Measurements from ENCODE around the gene DGLUCY. TPM values are rescaled to one million over a fixed set of nuclear protein-coding genes. Genes with fewer than 3 reads are reported as not detected.

Gene DGLUCY
- total and polyA plus RNA-seq, 4 donors: 42.5 to 72.4 (median 51.1) TPM

DNA sequence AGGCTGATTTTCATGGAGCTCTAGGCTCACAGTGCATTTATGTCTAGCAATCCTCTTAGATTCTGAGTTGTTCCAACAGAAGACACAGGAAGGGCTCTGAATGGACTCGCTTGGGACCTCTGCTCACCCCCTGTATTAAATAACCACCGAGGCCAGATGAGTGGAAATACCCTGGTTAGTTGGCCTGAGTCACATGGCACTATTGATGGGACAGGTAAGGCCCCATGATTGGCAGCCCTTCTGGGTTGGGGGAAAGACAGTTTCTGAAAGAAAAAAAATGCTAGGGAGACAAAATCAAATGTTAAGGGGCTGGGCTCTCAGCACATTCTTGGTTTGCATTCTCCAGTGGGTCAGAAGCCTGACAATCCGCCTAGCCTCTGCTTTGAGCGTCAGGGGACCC lies 14.8 kb downstream of the DGLUCY start:
- Histone ChIP-seq H3K36me3 (ENCODE audit: control insufficient read depth, insufficient read depth, low read length) (peaks cover 12% of the 10 kb centered on the region), H3K27ac (ENCODE audit: low read depth, low read length) (no peak overlapping the region), H3K9me3 (ENCODE audit: control insufficient read depth, insufficient read depth, low read length) (no peaks in the 10 kb centered on the region), H3K4me3 (ENCODE audit: low read depth, low read length) (no peak overlapping the region), H3K27me3 (ENCODE audit: control insufficient read depth, insufficient read depth, low read length) (no peaks in the 10 kb centered on the region), H3K4me1 (ENCODE audit: control insufficient read depth, insufficient read depth, low read length) (peaks cover 2% of the 10 kb centered on the region)
- WGBS (ENCODE audit: insufficient coverage): 80% methylated on average over 1 of the region's 4 CpGs
- DNase-seq (ENCODE audit: low read depth in 4 of 6, low spot score in 6 of 6): no peak

DNA sequence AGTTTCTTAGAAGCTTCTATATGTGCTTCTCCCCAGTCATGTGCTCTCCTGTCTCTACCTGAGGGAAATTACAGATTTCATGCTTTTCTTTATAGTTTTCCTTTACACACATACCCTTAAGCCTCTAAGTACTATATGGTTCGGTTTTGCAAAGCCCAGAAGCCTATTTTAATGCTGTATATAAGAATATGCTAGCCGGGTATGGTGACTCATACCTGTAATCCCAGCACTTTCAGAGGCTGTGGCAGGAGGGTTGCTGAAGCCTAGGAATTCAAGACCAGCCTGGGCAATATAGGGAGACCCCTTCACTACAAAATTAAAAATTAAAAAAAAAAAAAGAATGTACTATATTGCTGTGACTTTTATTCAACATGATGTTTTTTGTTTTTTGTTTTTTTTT lies 15.4 kb downstream of the DGLUCY start:
- no CpG with 5 or more reads among the region's 2 CpGs for WGBS (ENCODE audit: insufficient coverage)
- Histone ChIP-seq H3K9me3 (ENCODE audit: control insufficient read depth, insufficient read depth, low read length) (no peaks in the 10 kb centered on the region), H3K27me3 (ENCODE audit: control insufficient read depth, insufficient read depth, low read length) (no peaks in the 10 kb centered on the region), H3K27ac (ENCODE audit: low read depth, low read length) (no peak overlapping the region), H3K4me1 (ENCODE audit: control insufficient read depth, insufficient read depth, low read length) (peaks cover 2% of the 10 kb centered on the region), H3K36me3 (ENCODE audit: control insufficient read depth, insufficient read depth, low read length) (peaks cover 12% of the 10 kb centered on the region), H3K4me3 (ENCODE audit: low read depth, low read length) (no peak overlapping the region)
- no peak for DNase-seq (ENCODE audit: low read depth in 4 of 6, low spot score in 6 of 6)

DNA sequence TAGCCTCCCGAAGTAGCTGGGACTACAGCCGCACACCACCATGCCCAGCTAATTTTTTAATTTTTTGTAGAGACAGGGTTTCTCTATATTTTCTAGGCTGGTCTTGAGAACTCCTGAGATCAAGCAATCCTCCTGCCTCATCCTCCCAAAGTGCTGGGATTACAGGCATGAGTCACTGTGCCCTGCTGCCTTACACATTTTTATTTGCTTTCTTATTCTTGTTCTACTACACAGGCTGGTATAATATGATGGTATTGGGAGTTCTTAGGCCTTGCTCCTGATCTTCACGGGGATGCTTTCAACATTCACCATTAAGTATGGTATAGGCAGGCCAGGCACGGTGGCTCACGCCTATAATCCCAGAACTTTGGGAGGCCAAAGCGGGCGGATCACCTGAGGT lies 21.2 kb downstream of the DGLUCY start:
- Histone ChIP-seq H3K4me1 (ENCODE audit: control insufficient read depth, insufficient read depth, low read length) (no peaks in the 10 kb centered on the region), H3K9me3 (ENCODE audit: control insufficient read depth, insufficient read depth, low read length) (no peaks in the 10 kb centered on the region), H3K4me3 (ENCODE audit: low read depth, low read length) (no peak overlapping the region), H3K27ac (ENCODE audit: low read depth, low read length) (no peak overlapping the region), H3K36me3 (ENCODE audit: control insufficient read depth, insufficient read depth, low read length) (peaks cover 8% of the 10 kb centered on the region), H3K27me3 (ENCODE audit: control insufficient read depth, insufficient read depth, low read length) (no peaks in the 10 kb centered on the region)
- DNase-seq (ENCODE audit: low read depth in 4 of 6, low spot score in 6 of 6): no peak
- 100% methylated on average over 3 of the region's 7 CpGs for WGBS (ENCODE audit: insufficient coverage)

DNA sequence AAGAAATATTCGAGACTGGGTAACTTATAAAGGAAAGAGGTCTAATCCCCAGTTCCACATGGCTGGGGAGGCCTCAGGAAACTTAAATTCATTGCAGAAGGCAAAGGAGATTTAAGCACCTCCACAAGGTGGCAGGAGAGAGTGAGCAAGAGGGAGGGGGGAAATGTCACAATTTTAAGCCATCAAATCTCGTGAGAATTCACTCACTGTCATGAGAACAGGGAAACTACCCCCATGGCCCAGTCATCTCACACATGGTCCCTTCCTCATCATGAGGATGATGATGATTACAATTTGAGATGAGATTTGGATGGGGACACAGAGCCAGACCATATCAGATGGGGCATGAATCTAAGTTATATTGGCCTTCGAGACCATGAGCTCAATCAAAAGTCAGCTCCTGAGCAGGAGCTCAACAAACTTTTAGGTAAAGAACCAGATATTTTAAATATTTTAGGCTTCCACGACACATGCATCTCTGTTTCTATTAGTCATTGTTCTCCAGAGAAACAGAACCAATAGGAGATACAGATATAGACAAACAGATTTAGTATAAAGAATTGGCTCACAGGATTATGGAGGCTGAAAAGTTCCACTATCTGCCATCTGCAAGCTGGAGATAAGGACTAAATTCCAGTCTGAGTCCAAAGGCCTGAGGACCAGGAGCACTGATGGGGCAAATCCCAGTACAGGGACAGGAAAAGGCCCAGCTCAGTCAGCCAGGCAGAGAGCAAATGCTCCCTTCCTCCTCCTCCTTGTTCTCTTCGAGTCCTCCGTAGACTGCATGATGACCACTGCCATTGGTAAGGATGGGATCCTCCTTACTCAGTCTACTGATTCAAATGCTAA lies 24.9 kb downstream of the DGLUCY start:
- Histone ChIP-seq H3K27ac (ENCODE audit: low read depth, low read length) (no peak overlapping the region), H3K36me3 (ENCODE audit: control insufficient read depth, insufficient read depth, low read length) (no peaks in the 10 kb centered on the region), H3K27me3 (ENCODE audit: control insufficient read depth, insufficient read depth, low read length) (no peaks in the 10 kb centered on the region), H3K4me3 (ENCODE audit: low read depth, low read length) (no peak overlapping the region), H3K9me3 (ENCODE audit: control insufficient read depth, insufficient read depth, low read length) (no peaks in the 10 kb centered on the region), H3K4me1 (ENCODE audit: control insufficient read depth, insufficient read depth, low read length) (peaks cover under 1% of the 10 kb centered on the region)
- no peak for DNase-seq (ENCODE audit: low read depth in 4 of 6, low spot score in 6 of 6)
- 96% methylated on average over 3 of the region's 6 CpGs for WGBS (ENCODE audit: insufficient coverage)

DNA sequence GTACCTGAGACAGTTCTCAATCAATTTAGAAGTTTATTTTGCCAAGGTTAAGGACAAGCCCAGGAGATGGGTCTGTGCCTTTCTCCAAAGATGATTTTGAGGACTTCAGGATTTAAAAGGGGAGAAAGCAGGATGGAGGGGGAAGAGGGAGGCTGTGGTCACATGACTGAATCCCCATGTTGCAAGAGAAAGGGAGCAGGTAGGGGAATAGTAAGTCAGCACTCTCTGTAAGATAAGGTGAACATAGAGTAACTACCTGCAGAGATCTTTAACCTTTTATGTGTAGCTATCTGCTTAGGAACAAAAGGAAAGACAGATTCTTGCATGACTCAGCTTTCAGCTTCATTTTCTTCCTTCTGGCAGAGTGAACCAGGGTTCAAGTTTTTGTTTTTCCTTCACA lies 25.9 kb downstream of the DGLUCY start:
- no peak for DNase-seq (ENCODE audit: low read depth in 4 of 6, low spot score in 6 of 6)
- Histone ChIP-seq H3K27me3 (ENCODE audit: control insufficient read depth, insufficient read depth, low read length) (no peaks in the 10 kb centered on the region), H3K36me3 (ENCODE audit: control insufficient read depth, insufficient read depth, low read length) (no peaks in the 10 kb centered on the region), H3K4me3 (ENCODE audit: low read depth, low read length) (no peak overlapping the region), H3K4me1 (ENCODE audit: control insufficient read depth, insufficient read depth, low read length) (peaks cover 11% of the 10 kb centered on the region), H3K9me3 (ENCODE audit: control insufficient read depth, insufficient read depth, low read length) (no peaks in the 10 kb centered on the region), H3K27ac (ENCODE audit: low read depth, low read length) (no peak overlapping the region)

DNA sequence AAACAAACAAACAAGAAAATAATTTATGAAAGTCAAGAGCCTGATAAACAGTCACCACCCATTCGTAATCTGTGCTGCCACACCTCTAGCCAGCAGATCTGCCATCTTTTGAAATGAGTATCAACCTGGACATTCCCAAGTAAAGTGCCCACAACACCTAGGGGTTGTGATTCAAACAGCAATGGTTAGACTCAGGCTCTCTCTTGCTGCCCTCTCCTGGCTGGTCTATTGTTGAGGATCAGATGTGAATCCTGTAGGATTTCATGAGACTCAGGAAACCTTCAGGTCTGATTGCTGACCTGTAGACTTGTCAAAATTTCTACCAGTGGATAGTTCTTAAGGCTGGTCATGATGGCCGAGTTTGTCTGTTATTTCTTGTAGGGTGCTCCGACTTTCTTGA lies 26.8 kb downstream of the DGLUCY start:
- WGBS (ENCODE audit: insufficient coverage): 100% methylated on average over 1 of the region's 3 CpGs
- H3K4me3 ChIP-seq (ENCODE audit: low read depth, low read length): no peak overlapping the region
- H3K27ac ChIP-seq (ENCODE audit: low read depth, low read length): no peak overlapping the region
- H3K9me3 ChIP-seq (ENCODE audit: control insufficient read depth, insufficient read depth, low read length): no peaks in the 10 kb centered on the region
- peak in 1 of 6 donors; percentile 34 for DNase-seq (ENCODE audit: low read depth in 4 of 6, low spot score in 6 of 6)
- H3K36me3 ChIP-seq (ENCODE audit: control insufficient read depth, insufficient read depth, low read length): peaks cover 5% of the 10 kb centered on the region
- H3K4me1 ChIP-seq (ENCODE audit: control insufficient read depth, insufficient read depth, low read length): peaks cover 13% of the 10 kb centered on the region
- H3K27me3 ChIP-seq (ENCODE audit: control insufficient read depth, insufficient read depth, low read length): no peaks in the 10 kb centered on the region

DNA sequence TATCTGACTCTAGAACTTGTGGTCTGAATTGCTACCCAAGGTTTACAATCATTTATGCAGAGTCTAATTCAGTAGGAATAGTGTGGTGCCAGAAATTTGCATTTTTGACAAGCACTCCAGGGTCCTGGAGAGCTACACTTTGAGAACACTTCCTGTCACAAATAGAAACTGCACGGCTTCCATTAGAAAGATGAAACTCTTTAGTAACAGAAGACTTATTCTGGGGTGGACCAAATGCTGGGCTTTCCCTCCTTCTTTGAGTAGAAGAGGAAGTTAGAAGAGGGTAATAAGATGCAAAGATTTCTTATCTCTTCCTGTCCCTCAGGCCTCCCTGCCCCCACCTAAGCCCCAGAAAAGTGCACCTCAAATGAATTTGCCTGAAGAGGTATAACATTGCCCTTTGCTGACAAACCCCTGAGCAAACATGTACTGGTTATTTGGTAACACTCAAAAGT lies 28.4 kb downstream of the DGLUCY start:
- Histone ChIP-seq H3K4me1 (ENCODE audit: control insufficient read depth, insufficient read depth, low read length) (peaks cover 23% of the 10 kb centered on the region), H3K27ac (ENCODE audit: low read depth, low read length) (no peak overlapping the region), H3K27me3 (ENCODE audit: control insufficient read depth, insufficient read depth, low read length) (no peaks in the 10 kb centered on the region), H3K4me3 (ENCODE audit: low read depth, low read length) (no peak overlapping the region), H3K9me3 (ENCODE audit: control insufficient read depth, insufficient read depth, low read length) (no peaks in the 10 kb centered on the region), H3K36me3 (ENCODE audit: control insufficient read depth, insufficient read depth, low read length) (peaks cover 11% of the 10 kb centered on the region)
- DNase-seq (ENCODE audit: low read depth in 4 of 6, low spot score in 6 of 6): no peak
- no CpG with 5 or more reads among the region's 1 CpG for WGBS (ENCODE audit: insufficient coverage)

DNA sequence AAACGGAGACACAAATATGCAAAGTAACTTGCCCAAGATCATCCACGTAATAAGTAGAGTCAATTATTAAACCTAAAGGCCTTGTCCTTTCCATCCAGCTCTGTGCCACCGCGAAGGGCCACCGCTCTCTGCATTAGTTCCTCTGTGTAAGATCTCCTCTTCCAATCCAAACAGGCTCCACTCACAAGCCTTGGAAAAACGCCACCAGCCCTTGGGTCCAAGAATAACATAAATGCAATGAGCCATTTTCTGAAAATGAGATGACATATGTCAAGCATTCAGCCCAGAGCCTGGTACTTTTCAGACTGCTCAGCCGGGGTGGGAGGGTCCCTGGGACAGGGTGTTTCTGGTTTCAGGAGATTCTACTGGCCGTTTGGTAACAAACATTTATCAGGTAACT lies 30.0 kb downstream of the DGLUCY start:
- Histone ChIP-seq H3K27ac (ENCODE audit: low read depth, low read length) (no peak overlapping the region), H3K4me3 (ENCODE audit: low read depth, low read length) (no peak overlapping the region), H3K36me3 (ENCODE audit: control insufficient read depth, insufficient read depth, low read length) (peaks cover 20% of the 10 kb centered on the region), H3K4me1 (ENCODE audit: control insufficient read depth, insufficient read depth, low read length) (peaks cover 23% of the 10 kb centered on the region), H3K27me3 (ENCODE audit: control insufficient read depth, insufficient read depth, low read length) (no peaks in the 10 kb centered on the region), H3K9me3 (ENCODE audit: control insufficient read depth, insufficient read depth, low read length) (no peaks in the 10 kb centered on the region)
- DNase-seq (ENCODE audit: low read depth in 4 of 6, low spot score in 6 of 6): peak in 2 of 6 donors; percentile 53 to 67
- whole genome bisulfite sequencing (ENCODE audit: insufficient coverage): 88% methylated on average over 6 of the region's 8 CpGs

DNA sequence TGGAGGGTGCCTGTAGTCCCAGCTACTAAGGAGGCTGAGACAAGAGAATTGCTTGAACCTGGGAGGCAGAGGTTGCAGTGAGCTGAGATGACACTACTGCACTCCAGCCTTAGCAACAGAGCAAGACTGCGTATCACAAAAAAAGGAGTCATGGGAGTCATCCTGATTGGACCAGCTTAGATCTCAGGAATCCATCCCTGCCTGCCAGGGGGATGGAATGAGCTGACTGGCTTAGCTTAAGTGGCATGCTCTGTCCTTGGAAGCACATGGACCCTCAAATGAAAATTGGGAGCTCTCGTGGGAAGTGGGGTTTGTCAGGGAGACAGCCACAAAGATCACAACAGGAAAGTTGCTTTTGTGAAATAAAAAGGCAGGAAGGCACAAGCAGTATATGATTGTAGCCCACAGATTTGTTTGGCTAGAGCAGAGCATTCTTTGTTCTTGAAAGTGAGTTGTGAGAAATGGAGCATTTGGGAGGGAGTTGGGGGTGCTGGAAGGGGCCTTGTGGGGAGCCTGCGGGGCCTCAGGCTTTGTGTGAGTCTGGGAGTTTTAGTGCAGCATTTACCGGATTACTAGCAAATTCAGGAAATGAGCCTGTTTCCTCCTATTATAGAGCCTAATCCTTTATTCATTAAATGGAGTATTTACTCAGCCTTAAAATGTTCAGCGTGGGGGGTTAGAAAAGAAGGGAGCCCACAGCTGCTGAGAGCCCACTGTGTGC lies 30.7 kb downstream of the DGLUCY start:
- Histone ChIP-seq H3K9me3 (ENCODE audit: control insufficient read depth, insufficient read depth, low read length) (no peaks in the 10 kb centered on the region), H3K4me1 (ENCODE audit: control insufficient read depth, insufficient read depth, low read length) (peaks cover 23% of the 10 kb centered on the region), H3K4me3 (ENCODE audit: low read depth, low read length) (no peak overlapping the region), H3K36me3 (ENCODE audit: control insufficient read depth, insufficient read depth, low read length) (peaks cover 20% of the 10 kb centered on the region), H3K27me3 (ENCODE audit: control insufficient read depth, insufficient read depth, low read length) (no peaks in the 10 kb centered on the region), H3K27ac (ENCODE audit: low read depth, low read length) (peak overlapping the region; percentile 37)
- DNase-seq (ENCODE audit: low read depth in 4 of 6, low spot score in 6 of 6): no peak
- WGBS (ENCODE audit: insufficient coverage): 46% methylated on average over 2 of the region's 5 CpGs

Measured in spinal cord (tissue), 10 donors.